ENCODE data around the gene VTI1A. TPM values are rescaled to one million over a fixed set of nuclear protein-coding genes. Genes with fewer than 3 reads are reported as not detected.

Gene VTI1A
- total and polyA plus RNA-seq, 9 of the 15 experiments (the other 6 are each of a cell fraction or from before 2014, with no cell fraction given), result 9.3 to 21.4 (median 16.0) TPM

DNA sequence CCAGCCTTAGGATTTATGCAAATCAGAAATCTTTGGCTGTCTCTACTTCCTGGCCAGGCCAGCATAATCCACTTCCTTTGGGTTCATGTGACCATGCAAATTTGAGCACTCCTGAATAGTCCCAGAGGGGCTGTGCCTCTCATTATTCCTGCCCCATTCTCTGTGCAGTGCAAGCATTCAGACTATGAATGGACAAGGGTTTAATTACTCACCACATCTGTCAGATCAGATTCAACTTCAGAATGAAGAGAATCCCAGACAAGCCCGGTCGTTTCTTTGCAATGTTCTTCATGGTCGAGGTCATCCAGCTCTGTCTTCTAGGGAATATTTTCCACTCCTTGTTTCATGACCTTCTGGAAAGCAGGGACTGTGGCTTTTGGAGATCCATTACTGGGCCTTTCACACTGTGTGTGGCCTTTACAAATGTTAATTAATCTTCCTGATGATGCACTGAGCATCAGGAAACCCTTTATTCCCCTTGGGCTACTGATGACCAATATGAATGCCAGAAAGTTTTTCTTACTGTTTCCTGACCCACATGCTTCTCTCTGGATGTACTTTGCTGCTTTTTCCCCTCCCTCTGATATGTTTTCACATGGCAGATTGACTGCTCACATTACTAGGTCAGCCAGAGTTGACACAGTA, 285.4 kb downstream of the VTI1A start (continued):
- TF ChIP-seq, protein P1, sequence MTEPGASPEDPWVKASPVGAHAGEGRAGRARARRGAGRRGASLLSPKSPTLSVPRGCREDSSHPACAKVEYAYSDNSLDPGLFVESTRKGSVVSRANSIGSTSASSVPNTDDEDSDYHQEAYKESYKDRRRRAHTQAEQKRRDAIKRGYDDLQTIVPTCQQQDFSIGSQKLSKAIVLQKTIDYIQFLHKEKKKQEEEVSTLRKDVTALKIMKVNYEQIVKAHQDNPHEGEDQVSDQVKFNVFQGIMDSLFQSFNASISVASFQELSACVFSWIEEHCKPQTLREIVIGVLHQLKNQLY (CRISPR knock-in tag; conservative IDR thresholded peaks at IDR 0.05), result no peak
- TF ChIP-seq HDAC1 (IDR thresholded peaks at IDR 0.05) (no peak), MCM7 (IDR thresholded peaks at IDR 0.05) (no peak)

GRCh38 chr10:112735041-112735695, 288.2 kb downstream of the VTI1A start:
- CTCF ChIA-PET (ENCODE audit: low intra/inter-chr PET ratio), result no interaction called here
- H3K27ac ChIP-seq (ENCODE audit: extremely low read depth, low read depth, low read length), result no peak overlapping the region
- H4K20me1 ChIP-seq (replicated peaks; ENCODE audit: control insufficient read depth, insufficient read depth, low read length), result no peaks in the 10 kb centered on the region
- WGBS (ENCODE audit: insufficient coverage, low coverage, missing lambda C conversion rate), result 42% methylated on average over 4 of the region's 4 CpGs
- H3K9me1 ChIP-seq (ENCODE audit: control insufficient read depth, insufficient read depth, low read length), result no peaks in the 10 kb centered on the region
- no TSS peak for BruUV-seq (replicated peaks)
- no peak overlapping the region for H3K4me2 ChIP-seq (ENCODE audit: insufficient read depth, low read length)
- H3K4me1 ChIP-seq (replicated peaks in 1 of 2; ENCODE audit: control insufficient read depth in 2 of 2, insufficient read depth in 2 of 2, low read length in 2 of 2), result no peaks in the 10 kb centered on the region
- DNase-seq (ENCODE audit: extremely low read depth in 1 of 4, low spot score in 3 of 4) (no peak), ATAC-seq (no peak), FAIRE-seq (no peak)
- in situ Hi-C loops (cut with MboI), result no loop called here
- intact Hi-C loops (cut with micrococcal nuclease), result no loop called here
- H3K9me3 ChIP-seq (replicated peaks; ENCODE audit: control insufficient read depth, insufficient read depth, low read depth, low read length), result no peaks in the 10 kb centered on the region
- no peak overlapping the region for H3K9ac ChIP-seq (ENCODE audit: insufficient read depth in 1 of 2, low read depth in 2 of 2, low read length in 2 of 2)
- no peak overlapping the region for H2AFZ ChIP-seq (ENCODE audit: low read depth, low read length)
- H3K79me2 ChIP-seq (ENCODE audit: control insufficient read depth, insufficient read depth, low read length), result no peaks in the 10 kb centered on the region
- POLR2A ChIA-PET, result interaction anchor here (0.9 kb wide), 1 partner anchor 14 kb away, joined by 3 read pairs; no protein-coding TSS in a partner anchor
- no peak overlapping the region for H3K4me3 ChIP-seq
- no peaks in the 10 kb centered on the region for H3K36me3 ChIP-seq (ENCODE audit: control insufficient read depth, insufficient read depth, low read length)
- no peaks in the 10 kb centered on the region for H3K27me3 ChIP-seq (ENCODE audit: control insufficient read depth in 2 of 2, insufficient read depth in 2 of 2, low read length in 2 of 2)
- TF ChIP-seq MTA1 (IDR thresholded peaks at IDR 0.05; ENCODE audit: borderline replicate concordance) (no peak), E4F1 (CRISPR knock-in tag; IDR thresholded peaks at IDR 0.05; ENCODE audit: borderline replicate concordance) (no peak), TBL1XR1 (IDR thresholded peaks at IDR 0.05; ENCODE audit: low read length in 2 of 2) (no peak), NEUROD1 (IDR thresholded peaks at IDR 0.05; ENCODE audit: borderline replicate concordance, low read depth, low read length, partially characterized antibody) (no peak), HOXB6 (CRISPR knock-in tag; IDR thresholded peaks at IDR 0.05; ENCODE audit: borderline replicate concordance) (no peak)
- TF ChIP-seq, protein P2, sequence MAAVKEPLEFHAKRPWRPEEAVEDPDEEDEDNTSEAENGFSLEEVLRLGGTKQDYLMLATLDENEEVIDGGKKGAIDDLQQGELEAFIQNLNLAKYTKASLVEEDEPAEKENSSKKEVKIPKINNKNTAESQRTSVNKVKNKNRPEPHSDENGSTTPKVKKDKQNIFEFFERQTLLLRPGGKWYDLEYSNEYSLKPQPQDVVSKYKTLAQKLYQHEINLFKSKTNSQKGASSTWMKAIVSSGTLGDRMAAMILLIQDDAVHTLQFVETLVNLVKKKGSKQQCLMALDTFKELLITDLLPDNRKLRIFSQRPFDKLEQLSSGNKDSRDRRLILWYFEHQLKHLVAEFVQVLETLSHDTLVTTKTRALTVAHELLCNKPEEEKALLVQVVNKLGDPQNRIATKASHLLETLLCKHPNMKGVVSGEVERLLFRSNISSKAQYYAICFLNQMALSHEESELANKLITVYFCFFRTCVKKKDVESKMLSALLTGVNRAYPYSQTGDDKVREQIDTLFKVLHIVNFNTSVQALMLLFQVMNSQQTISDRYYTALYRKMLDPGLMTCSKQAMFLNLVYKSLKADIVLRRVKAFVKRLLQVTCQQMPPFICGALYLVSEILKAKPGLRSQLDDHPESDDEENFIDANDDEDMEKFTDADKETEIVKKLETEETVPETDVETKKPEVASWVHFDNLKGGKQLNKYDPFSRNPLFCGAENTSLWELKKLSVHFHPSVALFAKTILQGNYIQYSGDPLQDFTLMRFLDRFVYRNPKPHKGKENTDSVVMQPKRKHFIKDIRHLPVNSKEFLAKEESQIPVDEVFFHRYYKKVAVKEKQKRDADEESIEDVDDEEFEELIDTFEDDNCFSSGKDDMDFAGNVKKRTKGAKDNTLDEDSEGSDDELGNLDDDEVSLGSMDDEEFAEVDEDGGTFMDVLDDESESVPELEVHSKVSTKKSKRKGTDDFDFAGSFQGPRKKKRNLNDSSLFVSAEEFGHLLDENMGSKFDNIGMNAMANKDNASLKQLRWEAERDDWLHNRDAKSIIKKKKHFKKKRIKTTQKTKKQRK (IDR thresholded peaks at IDR 0.05; ENCODE audit: borderline replicate concordance, low read depth, low read length), result no peak
- TF ChIP-seq, protein P3, sequence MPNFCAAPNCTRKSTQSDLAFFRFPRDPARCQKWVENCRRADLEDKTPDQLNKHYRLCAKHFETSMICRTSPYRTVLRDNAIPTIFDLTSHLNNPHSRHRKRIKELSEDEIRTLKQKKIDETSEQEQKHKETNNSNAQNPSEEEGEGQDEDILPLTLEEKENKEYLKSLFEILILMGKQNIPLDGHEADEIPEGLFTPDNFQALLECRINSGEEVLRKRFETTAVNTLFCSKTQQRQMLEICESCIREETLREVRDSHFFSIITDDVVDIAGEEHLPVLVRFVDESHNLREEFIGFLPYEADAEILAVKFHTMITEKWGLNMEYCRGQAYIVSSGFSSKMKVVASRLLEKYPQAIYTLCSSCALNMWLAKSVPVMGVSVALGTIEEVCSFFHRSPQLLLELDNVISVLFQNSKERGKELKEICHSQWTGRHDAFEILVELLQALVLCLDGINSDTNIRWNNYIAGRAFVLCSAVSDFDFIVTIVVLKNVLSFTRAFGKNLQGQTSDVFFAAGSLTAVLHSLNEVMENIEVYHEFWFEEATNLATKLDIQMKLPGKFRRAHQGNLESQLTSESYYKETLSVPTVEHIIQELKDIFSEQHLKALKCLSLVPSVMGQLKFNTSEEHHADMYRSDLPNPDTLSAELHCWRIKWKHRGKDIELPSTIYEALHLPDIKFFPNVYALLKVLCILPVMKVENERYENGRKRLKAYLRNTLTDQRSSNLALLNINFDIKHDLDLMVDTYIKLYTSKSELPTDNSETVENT (CRISPR knock-in tag; IDR thresholded peaks at IDR 0.05), result no peak

Data from K562 (cell line).